Measurements from ENCODE around the gene IP6K3. TPM values are rescaled to one million over a fixed set of nuclear protein-coding genes. Genes with fewer than 3 reads are reported as not detected.
A peak's percentile ranks its signal among the peaks of the same experiment; 100 is the strongest.

IP6K3 gene
- total and polyA plus RNA-seq, 5 donors from 2014 or later = not detected

DNA sequence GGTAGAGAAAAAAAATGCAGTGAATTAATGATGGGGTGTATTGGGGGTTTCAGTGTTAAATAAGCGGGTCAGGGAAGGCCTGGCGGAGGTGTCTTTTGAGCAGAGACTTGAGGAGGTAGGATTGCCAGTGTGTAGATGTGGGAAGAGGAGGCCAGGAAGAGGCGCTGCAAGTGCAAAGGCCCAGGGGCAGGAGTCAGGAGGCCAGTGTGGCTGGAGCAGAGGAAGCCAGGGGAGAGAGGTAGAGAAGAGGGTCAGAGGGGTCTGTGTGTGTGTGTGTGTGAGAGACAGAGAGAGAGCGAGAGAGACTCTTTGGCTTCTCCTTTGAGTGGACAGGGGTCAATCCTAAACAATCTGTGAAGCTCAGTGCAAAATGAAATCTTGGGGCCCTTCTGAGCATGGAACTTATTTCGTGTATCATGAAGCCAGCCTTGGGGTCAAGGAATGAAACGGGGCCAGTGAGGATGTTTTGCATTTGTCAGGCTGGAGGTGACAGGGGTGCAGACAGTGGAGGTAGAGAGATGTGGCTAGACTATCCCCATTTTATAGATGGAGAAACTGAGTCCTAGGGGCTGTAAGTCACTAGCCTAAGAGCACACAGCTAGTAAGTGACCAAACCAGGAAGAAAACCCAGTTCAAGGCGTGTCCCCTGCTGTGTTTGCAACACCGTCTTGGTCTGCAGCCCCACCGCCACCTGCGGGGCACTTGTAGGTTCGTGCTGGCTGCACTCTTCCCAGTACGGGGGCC lies 9.7 kb upstream of the IP6K3 start:
- peaks cover 21% of the 10 kb centered on the region for H3K27me3 Mint-ChIP-seq
- ATAC-seq (ENCODE audit: low read depth in 2 of 2) (no peak), DNase-seq (no peak)
- H3K27ac Mint-ChIP-seq = peak overlapping the region in 1 of 3 donors; percentile 53
- no peaks in the 10 kb centered on the region for H3K4me1 ChIP-seq (ENCODE audit: control insufficient read depth, insufficient read depth, low read length, poor library complexity, severe bottlenecking)
- H3K27me3 ChIP-seq (ENCODE audit: control insufficient read depth, insufficient read depth, low read length) = no peaks in the 10 kb centered on the region
- H3K27ac ChIP-seq (ENCODE audit: insufficient read depth, low read length, poor library complexity, severe bottlenecking) = no peak overlapping the region
- peaks cover 0 to 1% (median 0%) of the 10 kb centered on the region in 7 donors for H3K9me3 Mint-ChIP-seq
- H3K9me3 ChIP-seq (ENCODE audit: control insufficient read depth in 2 of 2, low read length in 2 of 2) = no peaks in the 10 kb centered on the region
- no peaks in the 10 kb centered on the region for H3K36me3 Mint-ChIP-seq
- H3K4me3 Mint-ChIP-seq = no peak overlapping the region
- H3K36me3 ChIP-seq (ENCODE audit: control insufficient read depth, insufficient read depth, low read length) = no peaks in the 10 kb centered on the region
- no peak overlapping the region for H3K4me3 ChIP-seq (ENCODE audit: low read depth, low read length)
- peaks cover 0 to 2% (median 0%) of the 10 kb centered on the region in 4 donors for H3K4me1 Mint-ChIP-seq

DNA sequence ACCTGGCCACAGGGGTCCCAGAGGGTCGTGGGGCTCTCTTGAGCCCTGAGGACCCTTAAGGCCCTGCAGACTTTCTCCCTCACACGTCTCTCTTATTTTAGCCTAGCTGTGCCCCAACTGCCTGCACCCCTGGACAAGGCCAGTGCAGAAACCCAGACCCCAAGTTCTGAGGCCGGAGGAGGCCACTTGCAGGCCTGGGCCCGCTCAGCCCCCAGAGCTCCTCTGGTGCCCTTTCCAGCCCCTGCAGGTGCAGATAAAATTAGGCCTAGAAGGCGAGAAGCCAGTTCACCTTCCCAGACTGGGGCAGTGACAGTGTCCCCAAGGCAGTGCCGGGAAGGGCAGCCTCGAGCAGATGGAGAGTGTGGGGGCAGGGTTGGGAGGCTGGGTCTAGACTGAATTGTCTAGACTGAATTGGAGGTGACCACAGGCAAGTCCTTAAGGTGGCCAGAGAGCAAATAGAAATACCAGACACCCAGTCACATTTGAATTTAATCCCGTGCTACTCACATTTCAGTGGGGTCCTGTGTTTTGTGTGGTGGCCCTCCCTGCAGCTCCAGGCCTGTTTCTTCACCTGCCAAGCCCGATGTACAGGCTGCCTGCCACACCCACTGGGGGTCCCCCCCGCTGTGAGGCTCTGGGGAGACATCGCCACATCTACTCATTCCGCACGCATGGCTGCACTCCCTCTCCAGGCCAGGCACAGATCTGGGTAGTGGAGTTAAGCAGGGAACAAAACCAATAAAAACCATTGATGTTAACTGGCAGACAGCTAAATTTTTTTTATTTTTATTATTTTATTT lies 8.6 kb upstream of the IP6K3 start:
- H3K27me3 Mint-ChIP-seq = peaks cover 20% of the 10 kb centered on the region
- H3K27ac Mint-ChIP-seq = no peak overlapping the region
- H3K36me3 ChIP-seq (ENCODE audit: control insufficient read depth, insufficient read depth, low read length) = no peaks in the 10 kb centered on the region
- no peak overlapping the region for H3K4me3 Mint-ChIP-seq
- no peaks in the 10 kb centered on the region for H3K27me3 ChIP-seq (ENCODE audit: control insufficient read depth, insufficient read depth, low read length)
- no peak for ATAC-seq (ENCODE audit: low read depth in 2 of 2)
- H3K9me3 ChIP-seq (ENCODE audit: control insufficient read depth in 2 of 2, low read length in 2 of 2) = no peaks in the 10 kb centered on the region
- H3K9me3 Mint-ChIP-seq = peaks cover 0 to 1% (median 0%) of the 10 kb centered on the region in 7 donors
- H3K4me1 Mint-ChIP-seq = no peaks in the 10 kb centered on the region
- no peaks in the 10 kb centered on the region for H3K36me3 Mint-ChIP-seq
- H3K27ac ChIP-seq (ENCODE audit: insufficient read depth, low read length, poor library complexity, severe bottlenecking) = no peak overlapping the region
- no peak overlapping the region for H3K4me3 ChIP-seq (ENCODE audit: low read depth, low read length)
- no peak for DNase-seq
- H3K4me1 ChIP-seq (ENCODE audit: control insufficient read depth, insufficient read depth, low read length, poor library complexity, severe bottlenecking) = no peaks in the 10 kb centered on the region

DNA sequence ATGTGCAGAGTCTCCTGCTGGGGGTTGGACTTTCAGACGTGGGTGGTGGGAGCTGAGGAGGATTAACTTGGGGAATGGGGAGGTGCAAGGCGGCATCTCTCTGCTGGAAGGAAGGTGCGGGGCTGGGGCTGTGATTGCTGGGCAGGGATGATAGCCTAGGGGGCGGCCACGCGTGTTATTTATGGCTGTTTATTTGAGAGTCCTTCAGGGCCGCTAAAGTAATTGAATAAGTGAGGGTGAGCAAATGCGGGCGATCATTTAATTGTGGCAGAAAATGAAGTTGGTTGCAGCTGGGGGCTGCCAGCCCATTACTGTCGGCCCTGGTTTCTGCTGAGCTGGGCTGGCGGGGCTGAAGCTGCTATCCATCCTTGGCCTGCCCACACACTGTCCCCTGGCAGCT lies 7.5 kb upstream of the IP6K3 start:
- H3K27me3 ChIP-seq (ENCODE audit: control insufficient read depth, insufficient read depth, low read length) = no peaks in the 10 kb centered on the region
- peaks cover 0 to 1% (median 0%) of the 10 kb centered on the region in 7 donors for H3K9me3 Mint-ChIP-seq
- H3K4me3 Mint-ChIP-seq = no peak overlapping the region
- H3K36me3 ChIP-seq (ENCODE audit: control insufficient read depth, insufficient read depth, low read length) = no peaks in the 10 kb centered on the region
- no peak overlapping the region for H3K27ac ChIP-seq (ENCODE audit: insufficient read depth, low read length, poor library complexity, severe bottlenecking)
- no peak overlapping the region for H3K27ac Mint-ChIP-seq
- no peaks in the 10 kb centered on the region for H3K36me3 Mint-ChIP-seq
- no peaks in the 10 kb centered on the region for H3K9me3 ChIP-seq (ENCODE audit: control insufficient read depth in 2 of 2, low read length in 2 of 2)
- DNase-seq (no peak), ATAC-seq (ENCODE audit: low read depth in 2 of 2) (no peak)
- no peaks in the 10 kb centered on the region for H3K4me1 Mint-ChIP-seq
- H3K4me3 ChIP-seq (ENCODE audit: low read depth, low read length) = no peak overlapping the region
- no peaks in the 10 kb centered on the region for H3K4me1 ChIP-seq (ENCODE audit: control insufficient read depth, insufficient read depth, low read length, poor library complexity, severe bottlenecking)
- H3K27me3 Mint-ChIP-seq = peaks cover 20% of the 10 kb centered on the region

DNA sequence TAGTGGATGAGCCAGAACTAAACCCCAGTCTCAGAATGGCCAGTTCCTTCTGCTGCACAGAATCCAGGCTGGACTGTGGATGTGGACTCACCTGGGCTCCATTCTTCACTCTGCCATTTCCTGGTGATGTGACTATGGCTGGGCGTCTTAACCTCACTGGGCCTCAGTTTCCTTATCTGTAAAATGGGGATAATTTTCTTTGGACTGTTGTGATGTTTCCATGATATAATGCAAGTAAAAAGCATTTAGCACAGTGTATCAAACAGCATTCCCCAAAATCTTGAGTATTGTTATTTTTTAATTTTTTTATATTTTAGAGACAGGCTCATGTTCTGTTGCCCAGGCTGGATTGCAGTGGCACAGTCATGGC lies 5.9 kb upstream of the IP6K3 start:
- H3K4me3 ChIP-seq (ENCODE audit: low read depth, low read length) = no peak overlapping the region
- ATAC-seq (ENCODE audit: low read depth in 2 of 2) = no peak
- Mint-ChIP-seq H3K36me3 (no peaks in the 10 kb centered on the region), H3K27me3 (peaks cover 15% of the 10 kb centered on the region), H3K9me3 (peaks cover 0 to 1% (median 0%) of the 10 kb centered on the region in 7 donors), H3K27ac (no peak overlapping the region), H3K4me3 (no peak overlapping the region), H3K4me1 (no peaks in the 10 kb centered on the region)
- no peaks in the 10 kb centered on the region for H3K36me3 ChIP-seq (ENCODE audit: control insufficient read depth, insufficient read depth, low read length)
- H3K4me1 ChIP-seq (ENCODE audit: control insufficient read depth, insufficient read depth, low read length, poor library complexity, severe bottlenecking) = no peaks in the 10 kb centered on the region
- no peaks in the 10 kb centered on the region for H3K27me3 ChIP-seq (ENCODE audit: control insufficient read depth, insufficient read depth, low read length)
- H3K9me3 ChIP-seq (ENCODE audit: control insufficient read depth in 2 of 2, low read length in 2 of 2) = no peaks in the 10 kb centered on the region
- DNase-seq = no peak
- H3K27ac ChIP-seq (ENCODE audit: insufficient read depth, low read length, poor library complexity, severe bottlenecking) = no peak overlapping the region

DNA sequence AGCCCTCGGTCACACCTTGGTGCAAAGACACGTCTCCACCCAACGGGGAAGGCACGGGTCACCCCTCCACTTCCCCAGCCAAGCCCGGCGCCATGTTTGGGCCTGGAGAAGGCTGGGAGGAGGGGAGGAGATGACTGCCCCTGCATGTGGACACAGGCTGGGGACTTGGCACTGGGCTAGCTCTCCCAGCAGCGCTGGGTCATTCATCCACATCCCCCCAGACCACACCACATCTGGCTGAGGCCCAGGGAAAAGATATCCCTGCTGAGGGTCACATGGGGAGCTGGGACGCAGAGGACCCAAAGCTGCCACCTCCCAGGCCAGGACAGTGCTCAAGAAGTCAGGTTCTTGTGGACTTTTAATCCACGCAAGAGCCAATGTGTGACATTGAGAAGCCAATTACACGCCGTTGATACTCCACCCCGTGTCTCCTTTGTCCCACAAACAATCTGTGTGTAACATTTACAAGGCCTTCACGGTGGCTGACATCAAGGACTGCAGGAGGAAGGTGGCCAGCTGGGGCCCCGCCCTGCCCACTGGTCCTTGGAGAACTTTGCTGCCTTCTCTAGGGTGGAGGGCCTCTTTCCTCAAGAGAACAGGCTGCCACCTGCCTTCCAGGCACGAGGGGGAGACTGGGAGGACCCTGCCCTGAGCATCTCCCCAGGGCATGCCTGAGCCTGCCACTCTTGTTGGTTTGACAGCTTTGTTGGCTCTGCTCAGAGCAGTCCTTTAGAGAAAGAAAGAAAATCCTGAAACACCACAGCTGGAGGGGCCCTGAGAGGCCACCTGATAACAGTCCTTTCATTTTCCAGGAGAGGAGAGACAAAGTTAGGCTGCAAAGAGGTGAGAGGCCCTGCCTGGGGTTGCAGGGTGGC lies 5.3 kb upstream of the IP6K3 start:
- Histone ChIP-seq H3K36me3 (ENCODE audit: control insufficient read depth, insufficient read depth, low read length) (no peaks in the 10 kb centered on the region), H3K9me3 (ENCODE audit: control insufficient read depth in 2 of 2, low read length in 2 of 2) (no peaks in the 10 kb centered on the region), H3K27ac (ENCODE audit: insufficient read depth, low read length, poor library complexity, severe bottlenecking) (no peak overlapping the region), H3K4me3 (ENCODE audit: low read depth, low read length) (no peak overlapping the region), H3K4me1 (ENCODE audit: control insufficient read depth, insufficient read depth, low read length, poor library complexity, severe bottlenecking) (no peaks in the 10 kb centered on the region), H3K27me3 (ENCODE audit: control insufficient read depth, insufficient read depth, low read length) (no peaks in the 10 kb centered on the region)
- Mint-ChIP-seq H3K36me3 (no peaks in the 10 kb centered on the region), H3K27me3 (peaks cover 12% of the 10 kb centered on the region), H3K27ac (no peak overlapping the region), H3K4me3 (no peak overlapping the region), H3K9me3 (peaks cover 0 to 1% (median 0%) of the 10 kb centered on the region in 7 donors), H3K4me1 (no peaks in the 10 kb centered on the region)
- DNase-seq (no peak), ATAC-seq (ENCODE audit: low read depth in 2 of 2) (no peak)

DNA sequence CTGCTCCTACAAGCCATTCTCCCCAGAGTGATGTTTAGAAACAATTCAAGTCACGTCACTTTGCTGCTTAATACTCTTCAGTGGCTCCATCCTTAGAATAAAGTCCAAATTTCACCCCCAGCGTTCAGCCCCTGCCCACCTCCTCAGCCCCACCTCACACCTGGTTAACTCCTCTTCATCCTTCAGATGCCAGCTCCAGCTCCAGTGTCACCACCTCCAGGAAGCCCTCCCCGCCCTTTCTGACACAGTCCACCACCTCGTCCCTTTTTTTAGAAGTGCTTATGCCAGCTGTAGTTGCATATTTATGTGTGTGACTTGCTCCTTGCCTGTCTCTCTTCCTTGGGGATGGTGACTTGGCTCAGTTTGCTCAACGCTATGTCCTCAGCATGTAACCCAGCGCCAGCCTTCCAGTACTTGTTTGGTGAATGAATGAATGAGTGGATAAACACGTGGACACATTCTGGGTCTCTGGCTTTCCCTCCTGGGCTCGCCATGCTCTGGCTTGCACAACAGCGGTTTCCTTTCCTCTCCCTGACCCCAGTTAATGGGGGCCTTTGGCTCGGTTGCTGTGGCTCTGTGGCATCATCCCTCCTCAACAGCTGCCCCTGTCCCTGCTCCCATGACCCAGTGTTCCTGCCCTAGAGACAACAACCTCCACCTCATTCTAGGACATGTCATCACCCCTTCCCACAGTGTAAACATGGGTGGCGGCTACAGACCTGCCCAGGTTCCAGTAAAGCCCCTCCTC lies 3.7 kb upstream of the IP6K3 start:
- Histone ChIP-seq H3K9me3 (ENCODE audit: control insufficient read depth in 2 of 2, low read length in 2 of 2) (no peaks in the 10 kb centered on the region), H3K27me3 (ENCODE audit: control insufficient read depth, insufficient read depth, low read length) (no peaks in the 10 kb centered on the region), H3K27ac (ENCODE audit: insufficient read depth, low read length, poor library complexity, severe bottlenecking) (no peak overlapping the region), H3K4me1 (ENCODE audit: control insufficient read depth, insufficient read depth, low read length, poor library complexity, severe bottlenecking) (no peaks in the 10 kb centered on the region), H3K4me3 (ENCODE audit: low read depth, low read length) (no peak overlapping the region), H3K36me3 (ENCODE audit: control insufficient read depth, insufficient read depth, low read length) (no peaks in the 10 kb centered on the region)
- peak overlapping the region in 1 of 3 donors; percentile 15 for H3K27ac Mint-ChIP-seq
- H3K4me1 Mint-ChIP-seq = peaks cover 0 to 3% (median 0%) of the 10 kb centered on the region in 4 donors
- H3K4me3 Mint-ChIP-seq = no peak overlapping the region
- ATAC-seq (ENCODE audit: low read depth in 2 of 2) = no peak
- peaks cover 5% of the 10 kb centered on the region for H3K27me3 Mint-ChIP-seq
- no peaks in the 10 kb centered on the region for H3K36me3 Mint-ChIP-seq
- peaks cover 0 to 1% (median 0%) of the 10 kb centered on the region in 7 donors for H3K9me3 Mint-ChIP-seq
- DNase-seq = no peak

DNA sequence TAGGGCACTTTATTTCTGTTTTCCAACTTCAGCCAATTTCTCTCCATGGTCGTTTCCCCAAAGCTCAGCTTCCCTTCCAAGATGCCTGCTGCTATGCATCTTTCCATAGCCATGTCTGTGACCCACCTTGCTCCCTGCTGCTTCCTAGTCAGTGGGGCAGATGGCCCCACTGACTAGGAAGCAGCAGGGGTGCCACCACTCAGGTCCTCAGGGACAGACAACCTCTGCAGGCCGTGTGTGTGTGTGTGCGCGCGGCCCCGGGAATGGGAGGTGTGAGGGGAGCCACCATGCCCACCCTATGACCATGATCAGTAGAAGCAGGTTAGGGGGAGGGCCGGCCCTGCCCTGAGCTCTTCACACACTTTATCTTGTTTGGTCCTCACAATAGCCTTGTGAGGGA lies 2.7 kb upstream of the IP6K3 start:
- DNase-seq (no peak), ATAC-seq (ENCODE audit: low read depth in 2 of 2) (no peak)
- H3K36me3 Mint-ChIP-seq = no peaks in the 10 kb centered on the region
- Histone ChIP-seq H3K4me1 (ENCODE audit: control insufficient read depth, insufficient read depth, low read length, poor library complexity, severe bottlenecking) (no peaks in the 10 kb centered on the region), H3K4me3 (ENCODE audit: low read depth, low read length) (no peak overlapping the region), H3K27ac (ENCODE audit: insufficient read depth, low read length, poor library complexity, severe bottlenecking) (no peak overlapping the region), H3K9me3 (ENCODE audit: control insufficient read depth in 2 of 2, low read length in 2 of 2) (no peaks in the 10 kb centered on the region), H3K27me3 (ENCODE audit: control insufficient read depth, insufficient read depth, low read length) (no peaks in the 10 kb centered on the region), H3K36me3 (ENCODE audit: control insufficient read depth, insufficient read depth, low read length) (no peaks in the 10 kb centered on the region)
- peaks cover 0 to 1% (median 0%) of the 10 kb centered on the region in 7 donors for H3K9me3 Mint-ChIP-seq
- peaks cover 6% of the 10 kb centered on the region for H3K27me3 Mint-ChIP-seq
- H3K4me1 Mint-ChIP-seq = peaks cover 0 to 3% (median under 1%) of the 10 kb centered on the region in 4 donors
- no peak overlapping the region for H3K4me3 Mint-ChIP-seq
- H3K27ac Mint-ChIP-seq = peak overlapping the region in 1 of 3 donors; percentile 41
